Kidney epithelial cell (primary cell): ENCODE results near the gene FOXL3. TPM values are rescaled to one million over a fixed set of nuclear protein-coding genes. Genes with fewer than 3 reads are reported as not detected.

Experiments used
- DNase-seq: peaks from one replicate; pipeline ENCODE4 v3.0.0-alpha.2; 2010; ENCODE audit warnings: low read depth
- H3K27me3 ChIP-seq: 2 replicates; pipeline ENCODE4 v1.6.0; 2011; ENCODE audit warnings: low read length; ENCODE audit not compliant: control insufficient read depth, insufficient read depth
- H3K36me3 ChIP-seq: 2 replicates; pipeline ENCODE4 v1.5.1; 2011; ENCODE audit warnings: low read length; ENCODE audit not compliant: control insufficient read depth, insufficient read depth
- H3K4me3 ChIP-seq: 2 replicates; pipeline ENCODE4 v1.5.1; 2011; ENCODE audit warnings: low read depth, mild to moderate bottlenecking, control low read depth, low read length
- total RNA-seq: library from RNA; depleted of rRNA; stranded (reverse); fragments of >200 nt; gene quantifications from 2 replicates; pipeline ENCODE4 v1.2.3, GENCODE V29; 2015
- TF ChIP-seq, protein P1 (sequence below): IDR thresholded peaks from 2 replicates; pipeline ENCODE4 v1.5.1; 2011; ENCODE audit warnings: mild to moderate bottlenecking, moderate library complexity, low read length, control low read depth, inconsistent platforms; ENCODE audit not compliant: insufficient read depth, poor library complexity, severe bottlenecking

The FOXL3 gene
- total RNA-seq, 1 donor from 2014 or later: not detected

GRCh38 chr7:338295-339061 is 48.5 kb downstream of the FOXL3 start:
- DNase-seq: no peak
- Histone ChIP-seq H3K27me3 (peaks cover 21% of the 10 kb centered on the region), H3K36me3 (no peaks in the 10 kb centered on the region), H3K4me3 (no peak overlapping the region)
- TF ChIP-seq, protein P1, sequence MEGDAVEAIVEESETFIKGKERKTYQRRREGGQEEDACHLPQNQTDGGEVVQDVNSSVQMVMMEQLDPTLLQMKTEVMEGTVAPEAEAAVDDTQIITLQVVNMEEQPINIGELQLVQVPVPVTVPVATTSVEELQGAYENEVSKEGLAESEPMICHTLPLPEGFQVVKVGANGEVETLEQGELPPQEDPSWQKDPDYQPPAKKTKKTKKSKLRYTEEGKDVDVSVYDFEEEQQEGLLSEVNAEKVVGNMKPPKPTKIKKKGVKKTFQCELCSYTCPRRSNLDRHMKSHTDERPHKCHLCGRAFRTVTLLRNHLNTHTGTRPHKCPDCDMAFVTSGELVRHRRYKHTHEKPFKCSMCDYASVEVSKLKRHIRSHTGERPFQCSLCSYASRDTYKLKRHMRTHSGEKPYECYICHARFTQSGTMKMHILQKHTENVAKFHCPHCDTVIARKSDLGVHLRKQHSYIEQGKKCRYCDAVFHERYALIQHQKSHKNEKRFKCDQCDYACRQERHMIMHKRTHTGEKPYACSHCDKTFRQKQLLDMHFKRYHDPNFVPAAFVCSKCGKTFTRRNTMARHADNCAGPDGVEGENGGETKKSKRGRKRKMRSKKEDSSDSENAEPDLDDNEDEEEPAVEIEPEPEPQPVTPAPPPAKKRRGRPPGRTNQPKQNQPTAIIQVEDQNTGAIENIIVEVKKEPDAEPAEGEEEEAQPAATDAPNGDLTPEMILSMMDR: no peak

GRCh38 chr7:339062-339342 is 49.0 kb downstream of the FOXL3 start:
- no peak overlapping the region for H3K4me3 ChIP-seq
- DNase-seq: no peak
- H3K27me3 ChIP-seq: peaks cover 23% of the 10 kb centered on the region
- TF ChIP-seq, protein P1: no peak
- no peaks in the 10 kb centered on the region for H3K36me3 ChIP-seq

DNA sequence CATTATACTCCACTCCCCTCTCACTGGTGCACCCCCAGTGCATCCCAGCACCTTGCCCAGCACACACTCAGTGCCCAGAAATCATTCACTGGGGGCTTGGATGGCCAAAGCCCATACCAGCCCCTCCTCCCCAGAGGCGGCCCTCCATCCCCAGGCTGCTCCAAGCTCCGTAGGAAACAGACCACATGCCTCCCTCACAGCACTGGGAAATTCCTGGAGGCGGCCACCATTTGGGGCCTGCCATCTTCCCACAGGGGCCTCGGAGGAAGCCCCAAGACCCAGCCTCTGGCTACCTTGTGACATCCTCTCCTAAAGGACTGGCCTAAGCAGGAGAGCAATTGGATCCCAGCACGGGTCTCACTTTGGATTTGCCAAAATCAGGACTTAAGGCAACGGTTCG is 49.7 kb downstream of the FOXL3 start:
- DNase-seq: no peak
- TF ChIP-seq, protein P1: no peak
- Histone ChIP-seq H3K36me3 (no peaks in the 10 kb centered on the region), H3K4me3 (no peak overlapping the region), H3K27me3 (peaks cover 23% of the 10 kb centered on the region)

DNA sequence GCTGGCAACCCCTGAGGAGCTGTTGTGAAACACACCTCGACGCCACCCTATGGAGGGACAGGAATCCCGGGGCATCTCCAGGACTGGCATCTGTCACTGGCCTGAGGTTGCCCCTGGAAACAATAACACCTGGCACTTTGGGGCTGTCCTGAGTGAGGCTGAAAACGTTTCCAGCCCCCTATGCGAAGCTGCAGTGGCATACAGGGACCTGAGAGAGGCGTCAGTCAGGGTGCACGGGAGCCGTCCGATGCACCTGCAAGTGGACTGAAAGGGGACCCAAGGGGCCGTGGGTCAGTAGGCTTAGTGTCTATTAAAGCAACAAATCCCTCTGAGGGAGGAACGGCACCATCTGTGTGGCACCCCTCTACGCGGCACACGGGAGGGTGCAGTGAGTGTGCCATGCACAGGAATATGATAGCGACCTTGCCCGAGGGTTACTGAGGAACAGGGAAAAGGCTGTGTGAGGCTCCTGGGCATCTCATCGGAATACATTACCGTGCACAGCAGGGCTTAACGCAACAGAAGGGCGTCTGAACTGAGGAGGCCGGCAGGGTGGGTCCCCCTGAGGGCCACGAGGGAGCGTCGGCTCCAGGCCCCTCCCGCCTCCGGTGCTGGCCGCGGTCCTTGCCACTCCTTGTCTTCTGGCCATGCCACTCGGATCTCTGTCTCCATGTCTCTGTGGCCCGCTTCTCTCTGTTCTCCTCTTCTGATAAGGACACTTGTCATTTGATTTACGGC is 50.4 kb downstream of the FOXL3 start:
- DNase-seq: no peak
- H3K36me3 ChIP-seq: no peaks in the 10 kb centered on the region
- H3K4me3 ChIP-seq: no peak overlapping the region
- TF ChIP-seq, protein P1: no peak
- peaks cover 23% of the 10 kb centered on the region for H3K27me3 ChIP-seq

Other genes starting within 250 kb of the FOXL3 start
- gene FAM20C, start 97.6 kb upstream of the FOXL3 start, total RNA-seq: 39.1 and 43.3 TPM in 2 replicates
- 65.6 and 92.4 TPM in 2 replicates for gene PDGFA, start 229.7 kb downstream of the FOXL3 start, total RNA-seq